NCI-H510A treated with DMSO at 0.1 percent for 48 hours (cell line): Measurements from ENCODE around the gene TRA2A.
"Not testable (repeated sequence)": the region's sequence is repeated elsewhere in the genome, so short reads cannot be mapped to it uniquely, and the experiment has no call there.

Source experiments
- DNase-seq: peaks from one replicate; lab custom pipeline; 2025; lab: John Stamatoyannopoulos, UW

Gene TRA2A

DNA sequence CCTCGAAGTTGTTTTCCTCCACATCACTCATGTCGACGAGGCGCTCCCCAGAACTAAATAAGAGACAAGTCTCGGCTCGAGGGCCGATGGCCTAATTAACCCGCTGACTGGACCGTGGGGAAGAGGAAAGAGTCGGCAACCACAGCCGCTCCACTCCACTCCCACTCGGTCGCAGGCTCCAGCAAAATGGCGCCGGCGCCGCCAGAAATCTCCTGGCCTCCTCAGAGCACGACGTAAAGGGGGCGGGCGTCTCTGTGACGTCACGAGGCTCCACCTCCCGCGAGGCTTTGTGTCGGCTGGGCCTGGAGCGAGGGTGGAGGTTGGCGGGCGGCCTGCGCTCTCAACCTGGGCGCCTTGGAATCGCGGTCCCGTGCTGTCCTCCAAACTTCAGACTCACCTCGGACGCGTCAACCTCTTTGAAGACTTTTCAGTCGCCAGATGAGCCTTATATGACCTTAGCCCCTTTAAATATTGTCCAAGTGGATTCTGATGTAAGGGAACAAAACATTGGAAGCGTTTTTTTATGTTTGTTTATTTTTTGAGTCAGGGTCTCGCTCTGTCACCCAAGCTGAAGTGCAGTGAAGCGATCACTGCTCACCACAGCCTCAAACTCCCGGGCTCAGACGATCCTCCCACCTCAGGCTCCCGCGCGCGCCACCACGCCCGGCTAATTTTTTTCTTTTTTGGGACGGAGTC lies at the start of gene TRA2A:
Gene TRA2A (minus strand): TSS at position 188 of the 696 bp plus-strand sequence. CDS start 157 bp downstream, at position 31.
- DNase-seq: peak; percentile 96

DNA sequence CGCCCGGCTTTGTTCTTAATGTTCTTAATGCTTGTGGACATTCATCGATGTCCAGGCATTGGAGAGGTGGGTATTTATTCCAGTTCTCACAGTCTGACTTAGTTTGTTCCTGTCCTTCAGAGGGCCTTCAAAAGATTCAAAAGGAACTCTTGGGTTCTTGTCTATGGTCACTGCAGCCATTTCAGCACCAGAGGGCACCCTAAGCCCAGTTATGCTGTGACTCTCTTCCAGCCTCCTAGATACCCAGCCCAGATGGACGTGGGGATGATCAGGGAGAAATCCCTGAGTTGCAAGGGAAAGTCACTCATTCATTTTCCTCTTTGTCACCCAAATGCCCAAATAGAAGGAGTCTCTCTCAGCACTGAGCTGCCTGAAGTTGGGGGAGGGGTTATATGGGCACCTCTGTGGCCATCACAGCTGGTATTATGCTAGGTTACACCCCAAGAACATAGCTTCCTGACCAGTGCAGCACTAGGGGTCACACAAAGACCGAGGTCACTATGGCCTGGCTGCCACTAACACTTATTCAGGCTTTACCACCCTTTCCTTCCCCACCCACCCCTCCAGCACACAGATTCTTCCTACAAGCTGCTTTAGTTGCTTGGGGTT lies 38.9 kb upstream of the TRA2A start:
- DNase-seq: peak; percentile 86

DNA sequence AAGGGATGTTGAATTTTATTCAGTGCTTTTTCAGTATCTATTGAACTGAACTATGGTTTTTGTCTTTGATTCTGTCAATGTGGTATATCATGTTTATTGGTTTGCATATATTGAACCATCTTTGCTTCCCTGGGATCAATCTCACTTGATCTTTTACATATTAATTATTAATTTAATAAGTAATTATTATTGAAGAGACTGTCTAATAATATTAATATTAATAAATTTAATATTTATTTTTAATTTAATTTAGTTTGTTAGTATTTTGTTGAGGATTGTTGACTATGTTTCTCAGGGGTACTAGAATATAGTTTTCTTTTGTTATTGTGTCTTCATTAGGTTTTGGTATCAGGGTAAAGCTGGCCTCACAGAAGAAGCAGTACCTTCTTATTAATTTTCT lies 26.5 kb upstream of the TRA2A start:
- DNase-seq: no peak

DNA sequence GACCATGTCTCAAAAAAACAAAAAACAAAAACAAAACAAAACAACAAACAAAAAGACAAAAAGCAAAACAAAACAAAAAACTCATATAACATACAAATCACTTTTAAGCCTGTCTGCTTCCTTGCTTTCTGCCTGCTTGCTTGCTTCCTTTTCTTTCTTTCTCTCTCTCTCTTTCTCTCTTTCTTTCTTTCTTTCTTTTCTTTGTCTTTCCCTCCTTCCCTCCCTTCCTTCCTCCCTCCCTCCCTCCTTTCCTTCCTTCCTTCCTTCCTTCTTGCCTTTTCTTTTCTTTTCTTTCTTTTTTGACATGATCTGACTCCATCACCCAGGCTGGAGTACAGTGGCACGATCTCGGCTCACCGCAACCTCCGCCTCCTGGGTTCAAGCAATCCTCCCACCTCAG lies 15.9 kb upstream of the TRA2A start:
- DNase-seq: no peak

DNA sequence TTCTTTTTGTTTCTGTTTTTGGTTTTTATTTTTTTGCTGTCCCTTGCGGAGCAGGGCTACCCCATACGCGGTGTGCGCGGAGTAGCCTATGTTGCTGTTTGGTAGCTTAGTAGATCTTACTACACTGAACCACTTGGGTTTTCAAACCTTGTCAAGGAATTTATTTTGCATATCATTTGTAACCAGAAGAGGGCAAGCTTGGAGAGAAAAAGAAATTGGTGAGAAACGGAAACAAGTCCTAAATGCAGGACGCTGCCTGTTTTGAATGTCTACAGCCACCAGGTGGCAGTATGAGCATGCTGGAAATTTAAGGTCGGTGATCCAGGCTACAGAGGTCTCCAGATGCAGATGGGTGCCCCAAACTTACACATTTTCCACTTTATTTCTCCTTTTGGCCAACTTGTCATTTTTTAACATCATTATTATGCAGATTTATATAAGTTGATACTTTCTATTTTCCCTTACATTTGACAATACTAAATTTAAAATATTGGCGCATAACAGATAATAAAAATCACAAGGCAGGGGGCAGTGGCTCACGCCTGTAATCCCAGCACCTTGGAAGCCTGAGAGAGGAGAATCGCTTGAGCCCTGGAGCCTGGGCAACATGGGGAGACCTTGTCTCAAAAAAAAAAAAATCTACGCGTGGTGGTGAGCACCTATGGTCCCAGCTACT lies 15.3 kb upstream of the TRA2A start:
- peak; percentile 89 for DNase-seq

DNA sequence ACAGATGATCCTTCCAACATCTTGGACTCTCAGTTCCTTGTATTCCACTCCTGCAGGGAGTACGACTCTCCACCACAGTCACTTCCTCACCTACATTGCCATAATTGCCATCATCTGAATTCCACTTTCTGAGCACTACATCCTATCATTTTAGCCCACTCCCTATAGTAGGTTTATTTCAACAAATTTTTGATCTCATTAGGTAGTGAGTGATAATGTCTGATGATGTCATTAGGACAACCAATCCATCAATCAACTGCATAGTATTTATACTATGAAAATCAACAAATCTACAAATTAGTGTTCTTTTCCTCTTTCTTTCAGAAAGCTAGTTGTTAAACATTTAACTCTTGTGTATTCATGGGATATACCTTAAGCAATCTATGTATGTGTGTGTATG lies 13.7 kb upstream of the TRA2A start:
- no peak for DNase-seq

DNA sequence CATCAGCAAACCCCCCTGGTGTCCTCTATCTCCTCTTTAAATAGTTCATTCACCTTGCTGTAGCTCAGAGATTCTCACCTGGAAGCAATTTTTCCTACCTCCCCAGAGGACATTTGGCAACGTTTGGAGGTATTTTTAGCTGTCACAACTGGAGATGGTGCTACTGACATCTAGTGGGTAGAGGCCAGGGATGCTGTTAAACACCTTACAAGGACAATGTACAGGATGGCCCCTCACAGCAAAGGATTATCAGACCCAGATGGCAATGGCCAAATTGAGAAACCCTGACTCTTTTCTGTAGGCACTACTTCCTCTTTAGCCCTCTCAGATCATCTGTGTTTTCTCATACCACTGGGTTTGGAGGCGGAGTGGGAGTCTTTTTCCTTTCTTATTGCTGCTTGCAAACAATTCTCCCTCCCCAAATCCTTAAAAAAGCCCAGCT lies 13.2 kb upstream of the TRA2A start:
- DNase-seq: peak; percentile 51

DNA sequence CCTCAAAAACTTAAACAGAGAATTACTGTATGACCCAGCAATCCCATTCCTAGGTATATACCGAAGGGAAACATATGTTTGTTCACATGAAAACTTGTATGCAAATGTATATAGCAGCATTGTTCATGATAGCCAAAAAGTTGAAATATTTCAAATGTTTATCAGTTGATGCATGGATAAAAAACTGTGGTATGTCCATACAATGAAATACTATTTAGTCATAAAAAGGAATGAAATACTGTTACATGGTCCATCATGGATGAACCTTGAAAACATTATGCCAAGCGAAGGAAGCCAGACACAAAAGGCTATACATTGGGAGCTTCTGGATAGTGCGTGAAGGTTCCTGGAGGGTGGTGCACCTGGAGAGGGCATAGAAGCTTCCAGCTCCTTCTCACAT lies 11.0 kb upstream of the TRA2A start:
- DNase-seq: no peak

DNA sequence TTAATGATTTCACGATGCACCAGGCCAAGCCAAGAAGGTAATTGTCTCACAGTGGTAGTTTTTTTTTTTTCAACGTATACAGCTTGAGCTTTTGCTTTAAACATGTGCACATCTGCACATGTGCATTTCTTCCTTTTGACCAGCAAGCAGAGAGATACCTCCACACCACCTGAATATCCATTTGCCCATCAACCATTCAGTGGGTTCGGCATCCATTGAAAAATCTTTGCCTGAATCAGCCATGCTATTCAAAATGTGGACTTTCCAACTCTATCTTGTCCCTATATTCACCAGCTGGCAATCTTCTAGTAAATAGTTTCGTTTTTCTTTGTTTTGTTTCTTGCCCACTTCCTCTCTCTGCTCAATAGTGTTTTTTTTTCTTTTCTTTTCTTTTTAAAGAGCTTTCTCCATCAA lies 7.7 kb upstream of the TRA2A start:
- no peak for DNase-seq

DNA sequence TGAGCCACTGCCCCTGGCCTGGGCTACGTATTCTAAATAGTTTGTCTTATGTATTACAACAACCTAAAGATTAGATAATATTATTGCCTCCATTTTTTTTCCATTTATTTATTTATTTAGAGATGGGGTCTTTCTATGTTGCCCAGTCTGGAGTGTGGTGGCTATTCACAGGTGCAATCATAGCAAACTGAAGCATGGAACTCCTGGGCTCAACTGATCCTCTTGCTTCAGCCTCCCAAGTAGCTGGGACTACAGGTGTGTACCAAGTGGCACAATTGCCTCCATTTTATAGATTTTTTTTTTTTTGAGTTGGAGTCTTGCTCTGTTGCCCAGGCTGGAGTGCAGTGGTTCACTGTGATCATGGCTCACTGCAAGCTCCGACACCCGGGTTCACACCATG lies 6.5 kb upstream of the TRA2A start:
- DNase-seq: no peak

DNA sequence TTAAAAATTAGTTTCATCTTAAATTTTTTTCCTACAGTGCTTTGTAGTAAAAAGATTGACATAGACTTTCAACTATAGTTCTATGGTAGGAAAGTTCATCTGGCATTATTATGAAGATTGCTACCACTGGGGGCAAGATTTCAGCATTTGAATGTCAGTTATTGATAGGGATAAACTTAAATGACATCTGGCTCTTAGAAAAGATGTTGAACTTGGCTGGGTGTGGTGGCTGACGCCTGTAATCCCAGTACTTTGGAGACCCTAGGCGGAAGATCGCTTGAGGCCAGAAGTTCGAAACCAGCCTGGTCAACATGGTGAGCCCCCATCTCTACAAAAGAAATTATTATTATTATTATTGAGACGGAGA lies 1.4 kb upstream of the TRA2A start:
- DNase-seq: no peak

DNA sequence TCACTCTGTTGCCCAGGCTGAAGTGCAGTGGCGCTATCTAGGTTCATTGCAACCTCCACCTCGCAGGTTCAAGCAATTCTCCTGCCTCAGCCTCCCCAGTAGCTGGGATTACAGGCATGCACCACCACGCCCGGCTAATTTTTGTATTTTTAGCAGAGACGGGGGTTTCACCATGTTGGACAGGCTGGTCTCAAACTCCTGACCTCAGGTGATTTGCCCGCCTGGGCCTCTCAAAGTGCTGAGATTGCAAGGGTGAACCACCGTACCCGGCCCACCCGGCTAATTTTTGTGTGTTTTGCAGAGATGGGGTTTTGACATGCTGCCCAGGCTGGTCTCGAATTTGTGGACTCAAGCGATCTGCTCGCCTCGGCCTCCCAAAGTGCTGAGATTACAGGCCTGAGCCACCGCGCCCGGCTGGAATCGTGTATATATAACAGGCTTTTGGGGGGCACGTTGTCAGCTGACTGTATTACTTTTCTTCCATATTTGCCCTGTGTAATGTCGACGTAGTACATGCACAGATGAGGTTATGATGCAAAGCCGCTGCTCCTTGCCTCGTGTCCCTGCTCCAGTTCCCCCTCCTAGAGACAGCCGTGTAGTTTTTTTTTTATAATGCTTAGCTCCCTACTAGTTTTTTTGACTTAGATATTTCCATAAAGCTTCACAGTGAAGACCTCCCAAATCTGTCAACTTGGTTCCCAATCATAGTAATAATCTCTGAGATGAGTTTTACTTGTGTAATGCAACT lies 883 bp upstream of the TRA2A start:
- DNase-seq: no peak

DNA sequence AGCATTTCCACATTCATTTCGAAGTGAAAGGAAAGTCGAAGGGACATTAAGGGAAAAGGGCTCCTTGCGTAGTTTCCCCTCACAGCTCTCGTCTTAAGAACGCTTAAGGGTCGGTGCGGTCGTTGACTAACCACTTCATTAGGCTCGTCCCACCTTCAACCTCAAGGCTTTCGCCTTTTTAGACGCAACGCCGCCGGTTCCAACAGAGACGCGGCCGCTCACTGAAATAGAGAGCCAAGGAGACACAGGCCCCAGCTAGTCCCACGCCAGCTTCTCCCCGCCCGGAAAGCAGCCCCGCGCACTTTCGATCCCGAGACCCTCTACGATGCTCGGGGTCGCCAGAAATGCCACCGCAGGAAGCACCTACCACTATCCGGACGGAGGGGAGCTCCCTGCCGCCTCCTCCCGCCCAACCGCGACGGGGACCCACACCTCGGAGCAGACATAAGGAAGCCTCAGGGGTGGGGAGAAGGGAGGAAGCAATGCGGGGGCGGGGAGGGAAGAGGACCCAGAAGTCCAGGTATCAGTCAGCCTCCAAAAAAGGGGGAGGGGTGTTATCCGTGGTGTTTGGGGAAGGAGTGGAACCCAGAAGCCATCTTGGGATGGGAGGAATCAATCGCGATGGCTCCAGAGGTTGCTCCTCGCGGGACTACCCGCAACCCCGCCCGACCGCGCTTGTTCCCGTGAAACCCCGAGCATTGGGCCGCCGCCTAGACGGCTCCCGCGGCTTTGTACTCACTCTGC lies 559 bp downstream of the TRA2A start:
- DNase-seq: peak; percentile 35

DNA sequence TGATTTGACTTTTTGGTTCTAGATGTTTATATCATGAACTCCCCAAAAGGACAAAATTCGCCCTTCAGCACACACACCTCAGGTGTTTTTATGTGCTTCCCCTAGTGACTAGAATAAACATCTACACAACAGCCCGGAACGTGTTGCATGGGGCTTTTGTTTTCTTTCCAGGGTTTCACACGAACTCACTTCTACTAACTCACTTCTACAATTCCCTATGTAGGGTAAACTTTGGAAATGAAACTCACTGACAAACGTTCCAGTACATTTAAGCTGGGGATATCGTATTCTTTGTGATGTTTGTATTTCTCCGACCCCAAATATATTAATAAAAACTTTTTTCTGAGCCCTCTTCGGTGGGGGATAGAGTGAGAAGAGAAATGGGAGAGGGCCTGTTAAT lies 1.4 kb downstream of the TRA2A start:
- DNase-seq: peak; percentile 22

DNA sequence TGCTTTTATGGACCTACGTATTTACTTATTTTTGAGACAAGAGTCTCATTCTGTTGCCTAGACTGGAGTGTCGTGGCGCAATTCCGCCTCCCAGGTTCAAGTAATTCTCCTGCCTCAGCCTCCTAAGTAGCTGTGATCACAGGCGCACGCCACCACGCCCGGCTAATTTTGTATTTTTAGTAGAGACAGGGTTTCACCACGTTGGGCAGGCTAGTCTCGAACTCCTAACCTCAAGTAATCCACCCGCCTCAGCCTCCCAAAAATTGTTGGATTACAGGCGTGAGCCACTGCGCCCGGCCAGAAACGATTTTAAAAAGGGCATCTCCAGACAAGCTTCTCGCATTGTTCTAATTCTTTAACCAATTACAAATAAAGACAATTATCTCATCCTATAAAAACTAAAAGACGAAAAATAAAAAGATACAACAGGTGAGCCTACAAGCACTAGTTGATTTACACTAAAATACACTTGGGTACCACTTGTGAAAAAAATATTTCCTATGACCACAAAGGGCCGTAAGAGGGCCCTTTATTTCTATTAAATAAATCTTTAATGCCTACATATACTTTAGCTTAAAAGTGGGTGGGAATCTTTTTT lies 2.4 kb downstream of the TRA2A start:
- no peak for DNase-seq

DNA sequence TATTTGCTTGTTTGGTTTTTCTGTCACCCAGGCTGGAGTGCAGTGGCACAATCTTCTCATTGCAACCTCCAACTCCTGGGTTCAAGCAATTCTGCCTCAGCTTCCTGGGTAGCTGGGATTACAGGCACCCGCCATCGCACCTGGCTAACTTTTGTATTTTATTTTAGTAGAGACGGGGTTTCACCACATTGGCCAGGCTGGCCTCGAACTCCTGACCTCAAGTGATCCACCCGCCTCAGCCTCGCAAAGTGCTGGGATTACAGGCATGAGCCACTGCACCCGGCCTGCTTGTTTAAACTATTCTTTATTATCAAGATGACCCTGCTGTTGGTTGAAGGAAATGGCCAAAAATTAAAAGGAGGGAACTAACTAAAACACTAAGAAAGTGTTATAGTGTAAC lies 6.2 kb downstream of the TRA2A start:
- DNase-seq: not testable (repeated sequence)

DNA sequence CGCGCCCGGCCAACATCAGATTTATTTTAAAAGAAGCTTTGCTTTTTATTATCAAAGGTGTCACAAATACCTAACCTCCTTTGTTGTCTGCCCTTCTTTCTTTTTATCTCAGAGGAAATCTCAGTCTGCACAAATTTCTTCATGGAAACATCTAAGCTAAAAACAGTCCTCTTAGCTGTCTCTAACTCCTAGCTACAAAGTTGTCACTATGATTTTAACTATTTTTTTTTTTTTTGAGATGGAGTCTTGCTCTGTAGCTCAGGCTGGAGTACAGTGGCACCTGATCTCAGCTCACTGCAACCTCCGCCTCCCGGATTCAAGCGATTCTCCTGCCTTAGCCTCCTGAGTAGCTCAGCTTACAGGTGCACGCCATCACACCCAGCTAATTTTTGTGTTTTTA lies 7.3 kb downstream of the TRA2A start:
- no peak for DNase-seq

DNA sequence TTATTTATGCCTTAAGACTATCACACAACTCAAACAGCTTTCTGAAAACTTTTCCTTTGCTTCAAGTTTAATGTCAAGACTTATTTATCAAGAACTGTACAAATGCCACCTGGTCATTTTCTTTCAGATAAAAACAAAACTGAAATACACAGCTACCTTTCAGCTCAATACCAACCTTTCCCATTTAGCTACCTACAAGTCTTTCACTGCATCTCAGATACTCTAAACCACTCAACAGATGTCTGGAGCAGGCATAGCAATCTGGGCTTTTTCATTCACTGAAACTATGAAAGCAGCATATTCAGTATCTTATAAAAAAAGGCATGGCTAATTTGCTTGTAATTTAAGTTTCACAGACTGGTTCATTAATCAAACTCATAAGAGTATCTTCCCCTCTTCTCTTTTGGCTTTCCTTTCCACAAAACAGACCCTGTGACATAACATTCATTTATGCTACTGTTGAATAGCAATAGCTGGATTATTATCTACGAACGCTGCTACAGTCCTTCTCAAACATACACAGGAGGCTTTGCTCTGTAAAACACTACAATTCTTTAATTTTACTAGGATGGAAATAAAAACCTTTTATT lies 8.2 kb downstream of the TRA2A start:
- no peak for DNase-seq

DNA sequence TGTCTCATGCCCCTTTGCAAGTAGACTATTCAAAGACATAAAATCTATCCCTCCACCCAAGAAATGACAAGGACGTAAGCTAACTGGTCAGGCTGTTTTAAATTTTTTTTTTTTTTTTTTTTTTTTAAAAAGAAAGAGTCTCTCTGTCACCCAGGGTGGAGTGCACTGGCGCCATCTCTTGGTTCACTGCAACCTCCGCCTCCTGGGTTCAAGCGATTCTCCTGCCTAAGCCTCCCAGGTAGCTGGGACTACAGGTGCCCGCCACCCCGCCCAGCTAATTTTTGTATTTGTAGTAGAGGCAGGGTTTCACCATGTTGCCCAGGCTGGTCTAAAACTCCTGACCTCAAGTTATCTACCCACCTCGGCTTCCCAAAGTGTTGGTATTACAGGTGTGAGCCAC lies 11.2 kb downstream of the TRA2A start:
- DNase-seq: no peak

DNA sequence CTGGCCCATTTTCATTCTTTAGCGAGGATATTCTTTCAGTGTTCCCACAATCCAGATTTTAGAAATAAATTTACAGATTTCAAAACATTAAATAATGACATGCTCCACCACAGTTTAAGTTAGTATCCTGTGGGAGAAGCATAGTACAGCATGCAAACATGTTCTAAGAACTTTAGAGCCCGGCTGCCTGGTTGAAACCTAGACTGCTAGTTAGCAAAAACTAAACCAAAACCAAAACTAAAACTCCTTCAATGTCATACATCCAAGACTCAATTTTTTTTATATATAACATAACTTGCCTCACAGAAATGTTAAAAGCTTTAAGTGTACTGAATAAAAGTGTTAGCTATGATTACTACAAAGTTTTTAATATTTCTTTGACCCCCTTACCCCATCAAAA lies 17.0 kb downstream of the TRA2A start:
- no peak for DNase-seq

DNA sequence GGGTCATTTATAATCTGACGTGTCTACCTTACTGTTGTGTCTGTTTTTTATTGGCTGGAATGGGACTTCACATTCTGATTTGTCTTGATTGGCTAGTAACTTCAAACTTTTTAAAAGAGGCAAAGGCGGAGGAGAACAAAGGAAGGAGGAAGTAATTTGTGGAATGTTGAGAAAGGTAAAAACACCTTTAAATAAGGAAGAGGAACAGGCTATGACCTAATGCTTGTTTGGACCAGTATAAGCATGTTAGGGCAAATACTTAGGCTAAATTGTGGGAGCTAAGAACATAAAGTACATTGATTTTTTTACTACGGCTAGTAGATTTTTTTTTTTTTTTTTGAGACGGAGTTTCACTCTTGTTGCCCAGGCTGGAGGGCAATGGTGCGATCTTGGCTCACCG lies 18.0 kb downstream of the TRA2A start:
- not testable (repeated sequence) for DNase-seq
